GM12865 (cell line): ENCODE results near the gene ADPGK.
"Not testable (repeated sequence)": the region's sequence is repeated elsewhere in the genome, so short reads cannot be mapped to it uniquely, and the experiment has no call there.

Experiments used
- DNase-seq: peaks from one replicate; pipeline ENCODE4 v3.0.0; 2010; ENCODE audit warnings: low read depth
- H3K4me3 ChIP-seq: 2 replicates; pipeline ENCODE4 v1.5.1; 2011; ENCODE audit warnings: mild to moderate bottlenecking, low read depth, low read length, control low read depth
- CTCF ChIP-seq: IDR thresholded peaks from 2 replicates; pipeline ENCODE4 v1.5.1; 2011; ENCODE audit warnings: low read length, control low read depth, low read depth, inconsistent platforms; ENCODE audit not compliant: insufficient read depth; ENCODE audit errors: missing control alignments

ADPGK gene

DNA sequence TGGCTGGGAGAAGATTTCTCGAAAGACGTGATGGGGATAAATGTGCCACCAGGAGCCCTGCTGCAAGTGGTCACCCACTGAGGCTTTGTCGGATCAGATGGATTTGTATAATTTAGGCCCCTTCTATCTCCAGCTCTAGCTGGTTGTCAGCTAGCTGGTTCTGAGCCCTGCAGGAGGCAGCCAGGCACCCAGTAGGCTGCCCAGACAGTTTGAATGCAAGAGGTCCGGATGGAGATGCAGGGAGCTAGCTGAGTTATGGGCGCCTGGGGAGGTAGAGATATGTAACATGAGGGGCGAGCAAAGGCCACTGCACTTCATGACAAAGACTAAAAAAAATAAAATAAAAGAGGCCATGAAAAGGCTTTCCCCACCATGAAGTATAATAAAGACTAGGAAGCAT is 35.1 kb upstream of the ADPGK start:
- TF ChIP-seq CTCF, result no peak
- no peak for DNase-seq
- no peak overlapping the region for H3K4me3 ChIP-seq

DNA sequence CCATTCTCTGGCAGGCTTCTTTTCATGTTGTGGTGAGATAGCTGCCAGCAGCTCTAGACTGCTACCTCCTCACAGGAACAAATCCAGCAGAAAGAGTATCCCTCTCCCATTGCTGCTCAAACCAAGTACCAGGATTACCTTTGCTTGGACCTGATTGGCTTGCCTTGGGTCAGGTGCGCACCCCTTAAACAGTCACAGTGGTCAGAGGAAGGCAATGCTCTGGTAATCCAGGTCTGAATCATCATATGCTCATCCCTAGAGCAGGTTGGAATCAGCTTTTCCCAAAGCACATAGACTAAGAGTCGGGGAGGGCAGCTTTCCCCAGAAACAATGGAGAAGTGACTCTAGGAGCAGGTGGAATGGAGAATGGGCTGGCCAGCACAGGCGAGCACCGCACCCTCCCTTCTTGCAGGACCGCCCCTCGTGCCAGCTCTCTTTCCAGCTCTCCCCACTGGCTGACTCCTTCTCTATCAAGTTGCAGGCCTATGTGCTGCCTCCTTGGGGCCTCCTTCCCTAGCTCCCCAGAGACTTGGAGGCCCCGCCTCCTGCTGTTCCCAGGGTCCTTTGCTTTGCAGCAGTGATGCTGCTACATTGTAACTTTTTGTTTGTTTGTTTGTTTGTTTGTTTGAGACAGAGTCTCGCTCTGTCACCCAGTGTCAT is 29.9 kb upstream of the ADPGK start:
- no peak for TF ChIP-seq CTCF
- no peak for DNase-seq
- H3K4me3 ChIP-seq, result no peak overlapping the region

DNA sequence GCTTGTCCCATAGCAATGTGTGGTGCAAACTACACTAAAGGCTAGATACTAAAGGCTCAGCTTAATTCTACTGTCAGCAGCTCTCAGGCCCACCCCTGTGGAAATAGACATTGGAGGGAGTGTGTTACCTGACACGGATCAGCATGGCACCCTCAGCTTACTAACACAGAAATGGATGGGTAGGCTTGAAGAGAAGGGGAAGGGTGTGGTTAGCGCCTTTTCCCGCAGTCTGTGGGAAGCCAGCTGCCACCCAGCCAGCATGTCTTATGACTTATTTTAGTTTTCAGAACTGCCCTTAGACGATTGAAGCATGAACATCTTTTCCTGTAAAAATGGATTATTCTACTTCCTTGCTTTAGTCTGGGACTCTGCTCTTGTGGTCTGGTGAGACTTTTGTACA is 25.8 kb upstream of the ADPGK start:
- no peak overlapping the region for H3K4me3 ChIP-seq
- TF ChIP-seq CTCF, result no peak
- no peak for DNase-seq

DNA sequence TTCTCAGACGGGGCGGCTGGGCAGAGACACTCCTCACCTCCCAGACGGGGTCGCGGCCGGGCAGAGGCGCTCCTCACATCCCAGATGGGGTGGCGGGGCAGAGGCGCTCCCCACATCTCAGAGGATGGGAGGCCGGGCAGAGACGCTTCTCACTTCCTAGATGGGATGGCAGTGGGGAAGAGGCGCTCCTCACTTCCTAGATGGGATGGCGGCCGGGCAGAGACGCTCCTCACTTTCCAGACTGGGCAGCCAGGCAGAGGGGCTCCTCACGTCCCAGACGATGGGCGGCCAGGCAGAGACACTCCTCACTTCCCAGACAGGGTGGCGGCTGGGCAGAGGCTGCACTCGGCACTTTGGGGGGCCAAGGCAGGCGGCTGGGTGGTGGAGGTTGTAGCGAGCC is 23.8 kb upstream of the ADPGK start:
- not testable (repeated sequence) for DNase-seq, H3K4me3 ChIP-seq

- TF ChIP-seq CTCF, result no peak
- DNase-seq, result no peak
- H3K4me3 ChIP-seq, result no peak overlapping the region
Measured at GRCh38 chr15:72803006-72803405, 19.4 kb upstream of the ADPGK start.

GRCh38 chr15:72801590-72802325 is 18.2 kb upstream of the ADPGK start:
- no peak overlapping the region for H3K4me3 ChIP-seq
- no peak for DNase-seq
- TF ChIP-seq CTCF, result no peak

GRCh38 chr15:72800833-72801481 is 17.4 kb upstream of the ADPGK start:
- TF ChIP-seq CTCF, result no peak
- no peak overlapping the region for H3K4me3 ChIP-seq
- no peak for DNase-seq
